ENCODE data around the gene UBE2Q1. TPM values are rescaled to one million over a fixed set of nuclear protein-coding genes. Genes with fewer than 3 reads are reported as not detected.

The UBE2Q1 gene
- total RNA-seq, 2 donors from 2014 or later, result 24.7 to 43.7 TPM

DNA sequence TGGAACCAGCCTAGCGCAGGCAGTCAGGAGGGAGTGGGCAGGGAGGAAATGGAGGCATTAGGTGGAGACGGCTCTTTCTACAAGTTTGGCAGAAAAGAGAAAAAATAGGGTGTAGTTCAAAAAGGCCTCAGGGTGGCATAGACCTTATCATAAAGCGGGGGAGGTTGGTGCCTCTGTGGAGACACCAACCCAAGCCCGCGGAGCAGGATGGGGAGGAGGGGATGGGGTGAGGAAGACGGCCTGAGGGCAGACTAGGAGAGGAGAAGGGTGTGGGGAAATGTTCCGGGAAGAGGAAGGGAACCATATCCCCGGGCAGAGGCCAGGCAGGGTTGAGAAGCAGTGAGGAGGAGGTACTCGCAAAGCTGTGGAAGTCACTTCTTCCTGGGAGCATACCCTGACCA lies 38.9 kb downstream of the UBE2Q1 start:
- H3K27me3 ChIP-seq (replicated peaks; ENCODE audit: insufficient read depth), result no peaks in the 10 kb centered on the region
- DNase-seq (ENCODE audit: low spot score), result no peak
- no peak for TF ChIP-seq POLR2AphosphoS5 (IDR thresholded peaks at IDR 0.05)
- TF ChIP-seq, protein P1, sequence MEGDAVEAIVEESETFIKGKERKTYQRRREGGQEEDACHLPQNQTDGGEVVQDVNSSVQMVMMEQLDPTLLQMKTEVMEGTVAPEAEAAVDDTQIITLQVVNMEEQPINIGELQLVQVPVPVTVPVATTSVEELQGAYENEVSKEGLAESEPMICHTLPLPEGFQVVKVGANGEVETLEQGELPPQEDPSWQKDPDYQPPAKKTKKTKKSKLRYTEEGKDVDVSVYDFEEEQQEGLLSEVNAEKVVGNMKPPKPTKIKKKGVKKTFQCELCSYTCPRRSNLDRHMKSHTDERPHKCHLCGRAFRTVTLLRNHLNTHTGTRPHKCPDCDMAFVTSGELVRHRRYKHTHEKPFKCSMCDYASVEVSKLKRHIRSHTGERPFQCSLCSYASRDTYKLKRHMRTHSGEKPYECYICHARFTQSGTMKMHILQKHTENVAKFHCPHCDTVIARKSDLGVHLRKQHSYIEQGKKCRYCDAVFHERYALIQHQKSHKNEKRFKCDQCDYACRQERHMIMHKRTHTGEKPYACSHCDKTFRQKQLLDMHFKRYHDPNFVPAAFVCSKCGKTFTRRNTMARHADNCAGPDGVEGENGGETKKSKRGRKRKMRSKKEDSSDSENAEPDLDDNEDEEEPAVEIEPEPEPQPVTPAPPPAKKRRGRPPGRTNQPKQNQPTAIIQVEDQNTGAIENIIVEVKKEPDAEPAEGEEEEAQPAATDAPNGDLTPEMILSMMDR (IDR thresholded peaks at IDR 0.05), result no peak
- TF ChIP-seq POLR2A (IDR thresholded peaks at IDR 0.05), result no peak
- intact Hi-C loops (cut with DNase I), result no loop called here
- H3K4me1 ChIP-seq (replicated peaks), result peaks cover 7% of the 10 kb centered on the region
- H3K4me3 ChIP-seq, result no peak overlapping the region
- H3K9me3 ChIP-seq, result no peaks in the 10 kb centered on the region
- H3K36me3 ChIP-seq, result no peaks in the 10 kb centered on the region
- H3K27ac ChIP-seq, result no peak overlapping the region
- WGBS, result 74% methylated on average over 9 of the region's 9 CpGs

DNA sequence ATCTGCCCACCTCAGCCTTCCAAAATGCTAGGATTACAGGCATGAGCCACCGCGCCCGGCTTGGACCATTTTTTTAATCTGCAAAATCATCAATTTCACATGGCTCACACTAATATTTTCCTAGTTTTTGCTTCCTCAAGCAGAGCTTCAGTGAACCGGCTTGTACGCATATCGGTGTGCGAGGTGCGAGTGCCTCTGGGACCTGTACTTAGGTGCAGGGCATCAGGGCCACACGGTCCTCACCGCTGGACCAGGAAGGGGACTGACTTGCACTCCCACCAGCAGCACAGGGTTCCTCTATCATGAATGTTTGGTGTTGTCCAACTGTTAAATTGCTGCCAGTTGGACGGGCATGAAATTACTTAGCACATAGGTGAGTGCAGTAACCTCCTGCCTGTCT lies 40.8 kb downstream of the UBE2Q1 start:
- WGBS, result 88% methylated on average over 11 of the region's 11 CpGs
- no peak overlapping the region for H3K4me3 ChIP-seq
- TF ChIP-seq, protein P1 (IDR thresholded peaks at IDR 0.05), result no peak
- TF ChIP-seq POLR2A (IDR thresholded peaks at IDR 0.05), result no peak

DNA sequence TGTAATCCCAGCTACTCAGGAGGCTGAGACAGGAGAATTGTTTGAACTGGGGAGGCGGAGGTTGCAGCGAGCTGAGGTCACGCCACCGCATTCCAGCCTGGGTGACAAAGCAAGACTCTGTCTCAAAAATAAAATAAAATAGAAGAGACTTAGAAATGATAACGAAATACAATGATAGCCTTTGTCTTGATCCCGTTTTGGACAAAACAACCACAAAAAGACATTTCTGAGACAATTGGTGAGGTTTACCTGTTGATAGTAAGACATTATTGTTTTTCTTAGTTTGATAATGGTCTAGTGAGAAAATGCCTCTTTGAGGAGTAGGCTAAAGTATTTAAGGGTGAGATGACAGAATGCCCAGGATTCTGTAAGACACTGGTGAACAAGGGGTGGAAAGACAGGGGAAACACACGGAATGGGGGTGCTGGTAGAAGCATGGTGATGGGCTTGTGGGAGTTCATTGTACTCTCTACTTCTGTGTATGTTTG lies 44.4 kb downstream of the UBE2Q1 start:
- H3K27ac ChIP-seq, result no peak overlapping the region
- H3K9me3 ChIP-seq, result no peaks in the 10 kb centered on the region
- no peak for DNase-seq (ENCODE audit: low spot score)
- TF ChIP-seq POLR2AphosphoS5 (IDR thresholded peaks at IDR 0.05) (no peak), POLR2A (IDR thresholded peaks at IDR 0.05) (no peak)
- TF ChIP-seq, protein P1 (IDR thresholded peaks at IDR 0.05), result no peak
- H3K27me3 ChIP-seq (replicated peaks; ENCODE audit: insufficient read depth), result no peaks in the 10 kb centered on the region
- no peaks in the 10 kb centered on the region for H3K4me1 ChIP-seq (replicated peaks)
- WGBS, result 83% methylated on average over 7 of the region's 7 CpGs
- intact Hi-C loops (cut with DNase I), result no loop called here
- no peaks in the 10 kb centered on the region for H3K36me3 ChIP-seq
- no peak overlapping the region for H3K4me3 ChIP-seq

More for the DNA sequence above, 40.8 kb downstream of the UBE2Q1 start:
- H3K27ac ChIP-seq, result no peak overlapping the region
- intact Hi-C loops (cut with DNase I), result no loop called here
- no peak for DNase-seq (ENCODE audit: low spot score)
- no peaks in the 10 kb centered on the region for H3K9me3 ChIP-seq
- no peaks in the 10 kb centered on the region for H3K27me3 ChIP-seq (replicated peaks; ENCODE audit: insufficient read depth)
- peaks cover 7% of the 10 kb centered on the region for H3K4me1 ChIP-seq (replicated peaks)
- H3K36me3 ChIP-seq, result no peaks in the 10 kb centered on the region

DNA sequence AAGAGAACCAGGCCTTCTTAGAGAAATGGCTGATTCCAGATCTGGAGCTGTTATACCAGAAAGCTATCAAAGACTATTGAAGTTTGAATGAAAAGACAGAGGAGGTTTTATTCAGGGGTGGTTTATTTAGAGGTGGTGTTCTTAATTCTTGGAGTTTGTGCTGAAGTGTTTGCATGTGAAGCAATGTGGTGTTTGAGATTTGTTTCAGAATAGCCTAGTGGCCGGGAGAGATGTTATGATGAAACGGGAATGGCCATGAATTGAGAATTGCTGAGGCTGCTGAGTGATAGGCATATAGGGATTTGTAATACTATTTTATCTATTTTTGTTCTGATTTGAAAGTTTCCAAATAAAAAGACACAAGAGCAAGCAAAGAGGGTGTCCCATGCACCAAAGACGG lies 45.7 kb downstream of the UBE2Q1 start:
- TF ChIP-seq POLR2AphosphoS5 (IDR thresholded peaks at IDR 0.05) (no peak), POLR2A (IDR thresholded peaks at IDR 0.05) (no peak)
- TF ChIP-seq, protein P1 (IDR thresholded peaks at IDR 0.05), result no peak
- no peak overlapping the region for H3K27ac ChIP-seq
- intact Hi-C loops (cut with DNase I), result no loop called here
- H3K36me3 ChIP-seq, result no peaks in the 10 kb centered on the region
- H3K27me3 ChIP-seq (replicated peaks; ENCODE audit: insufficient read depth), result no peaks in the 10 kb centered on the region
- WGBS, result 93% methylated on average over 3 of the region's 3 CpGs
- H3K4me1 ChIP-seq (replicated peaks), result no peaks in the 10 kb centered on the region
- no peak overlapping the region for H3K4me3 ChIP-seq
- no peaks in the 10 kb centered on the region for H3K9me3 ChIP-seq
- no peak for DNase-seq (ENCODE audit: low spot score)

DNA sequence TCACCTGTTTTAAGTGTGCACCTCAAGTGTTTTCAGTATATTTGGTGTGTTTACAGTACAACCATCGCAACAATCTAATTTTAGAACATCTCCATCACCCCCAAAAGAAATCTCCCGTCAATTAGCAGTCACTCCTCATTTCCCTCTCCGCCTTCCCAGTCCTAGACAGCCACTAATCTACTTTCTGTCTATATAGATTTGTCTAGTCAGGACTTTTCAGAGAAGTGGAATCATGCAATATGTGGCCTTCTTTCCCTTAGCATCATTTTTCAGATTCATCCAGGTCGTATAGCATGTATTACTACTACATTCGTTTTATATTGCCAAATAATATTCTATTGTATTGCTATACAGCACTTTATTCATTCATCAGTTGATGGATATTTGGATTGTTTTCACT lies 54.6 kb downstream of the UBE2Q1 start:
- H3K4me1 ChIP-seq (replicated peaks), result no peaks in the 10 kb centered on the region
- H3K36me3 ChIP-seq, result no peaks in the 10 kb centered on the region
- peaks cover 8% of the 10 kb centered on the region for H3K27me3 ChIP-seq (replicated peaks; ENCODE audit: insufficient read depth)
- TF ChIP-seq POLR2AphosphoS5 (IDR thresholded peaks at IDR 0.05) (no peak), POLR2A (IDR thresholded peaks at IDR 0.05) (no peak)
- TF ChIP-seq, protein P1 (IDR thresholded peaks at IDR 0.05), result no peak
- no peak overlapping the region for H3K4me3 ChIP-seq
- intact Hi-C loops (cut with DNase I), result no loop called here
- no peak overlapping the region for H3K27ac ChIP-seq
- H3K9me3 ChIP-seq, result no peaks in the 10 kb centered on the region
- WGBS, result 74% methylated on average over 5 of the region's 5 CpGs
- no peak for DNase-seq (ENCODE audit: low spot score)
